ENCODE results near the gene APOBEC3B. TPM values are rescaled to one million over a fixed set of nuclear protein-coding genes. Genes with fewer than 3 reads are reported as not detected.

Gene APOBEC3B
- total RNA-seq, 3 donors from 2014 or later: 0.33 to 2.2 TPM; not detected in 1

GRCh38 chr22:38951734-38952133 is 30.4 kb upstream of the APOBEC3B start:
- no peaks in the 10 kb centered on the region for H3K9me3 ChIP-seq
- H3K4me3 ChIP-seq: no peak overlapping the region
- DNase-seq (ENCODE audit: low spot score in 2 of 2): no peak
- no peaks in the 10 kb centered on the region for H3K36me3 ChIP-seq
- peaks cover 0 to 8% of the 10 kb centered on the region in 2 donors for H3K27me3 ChIP-seq
- no peak overlapping the region for H3K27ac ChIP-seq
- no peaks in the 10 kb centered on the region for H3K4me1 ChIP-seq
- intact Hi-C loops (cut with DNase I; ENCODE audit: low total_unique reads): no loop called here
- TF ChIP-seq CTCF (IDR thresholded peaks at IDR 0.05) (no peak), POLR2AphosphoS5 (IDR thresholded peaks at IDR 0.05) (no peak), POLR2A (IDR thresholded peaks at IDR 0.05) (no peak)

- H3K27ac ChIP-seq: no peak overlapping the region
- TF ChIP-seq POLR2A (IDR thresholded peaks at IDR 0.05) (no peak), POLR2AphosphoS5 (IDR thresholded peaks at IDR 0.05) (no peak)
- DNase-seq (ENCODE audit: low spot score in 2 of 2): peak in 1 of 2 donors; percentile 6
- H3K4me1 ChIP-seq: no peaks in the 10 kb centered on the region
- H3K27me3 ChIP-seq: peaks cover 0 to 1% of the 10 kb centered on the region in 2 donors
- H3K9me3 ChIP-seq: no peaks in the 10 kb centered on the region
- intact Hi-C loops (cut with DNase I; ENCODE audit: low total_unique reads): no loop called here
- no peaks in the 10 kb centered on the region for H3K36me3 ChIP-seq
- no peak overlapping the region for H3K4me3 ChIP-seq
These were observed 29.7 kb upstream of the APOBEC3B start for GRCh38 chr22:38952281-38952993.

GRCh38 chr22:38953091-38953490 is 29.1 kb upstream of the APOBEC3B start:
- H3K36me3 ChIP-seq: no peaks in the 10 kb centered on the region
- DNase-seq (ENCODE audit: low spot score in 2 of 2): peak in 1 of 2 donors; percentile 7
- H3K27me3 ChIP-seq: no peaks in the 10 kb centered on the region
- H3K4me3 ChIP-seq: no peak overlapping the region
- H3K9me3 ChIP-seq: no peaks in the 10 kb centered on the region
- intact Hi-C loops (cut with DNase I; ENCODE audit: low total_unique reads): no loop called here
- H3K4me1 ChIP-seq: no peaks in the 10 kb centered on the region
- TF ChIP-seq POLR2A (IDR thresholded peaks at IDR 0.05): no peak
- TF ChIP-seq CTCF (IDR thresholded peaks at IDR 0.05): no peak
- no peak for TF ChIP-seq POLR2AphosphoS5 (IDR thresholded peaks at IDR 0.05)
- H3K27ac ChIP-seq: no peak overlapping the region

DNA sequence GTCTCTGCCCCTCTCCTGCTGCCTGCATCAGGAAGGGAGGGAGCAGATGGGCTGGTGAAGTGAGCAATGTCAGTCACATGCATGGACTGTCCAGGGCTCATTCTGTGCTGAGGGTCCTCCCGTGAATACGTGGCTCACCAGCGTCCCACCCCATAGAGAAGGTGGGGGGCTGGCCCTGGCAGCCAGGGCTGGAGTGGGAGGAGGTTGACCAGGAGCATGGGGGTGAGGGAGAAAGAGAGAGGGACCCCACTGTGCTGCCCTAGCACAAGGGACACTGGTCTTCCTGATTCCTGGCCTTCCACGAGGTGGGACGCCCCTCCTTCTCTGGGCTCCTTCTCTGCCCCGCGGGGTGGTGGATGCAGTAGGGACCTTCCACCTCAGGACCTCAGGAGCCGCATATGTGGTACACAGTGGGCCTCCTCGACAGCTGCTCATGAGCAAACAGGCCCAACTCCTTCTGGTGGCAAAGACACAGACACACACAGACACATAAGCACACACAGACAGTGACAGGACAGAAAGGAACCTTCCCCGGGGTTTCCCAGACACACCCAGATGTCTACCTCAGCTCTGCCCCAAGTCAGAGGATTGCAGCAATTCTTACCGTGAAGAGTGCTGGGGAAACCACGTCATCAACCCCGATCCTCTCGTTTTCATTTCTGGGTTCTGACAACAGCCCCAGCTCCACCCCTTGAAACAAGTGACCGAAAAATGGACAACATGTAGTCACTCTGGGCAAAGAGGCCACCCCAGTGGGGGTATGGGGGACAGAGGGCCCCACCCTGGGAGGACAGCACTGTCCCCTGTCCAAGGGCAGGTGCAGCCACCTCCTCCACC is 28.4 kb upstream of the APOBEC3B start:
- peak in 1 of 2 donors; percentile 17 for DNase-seq (ENCODE audit: low spot score in 2 of 2)
- Histone ChIP-seq H3K4me1 (no peaks in the 10 kb centered on the region), H3K27ac (no peak overlapping the region), H3K4me3 (no peak overlapping the region), H3K36me3 (no peaks in the 10 kb centered on the region), H3K27me3 (no peaks in the 10 kb centered on the region), H3K9me3 (no peaks in the 10 kb centered on the region)
- intact Hi-C loops (cut with DNase I; ENCODE audit: low total_unique reads): no loop called here
- TF ChIP-seq CTCF (IDR thresholded peaks at IDR 0.05): no peak
- no peak for TF ChIP-seq POLR2A (IDR thresholded peaks at IDR 0.05)
- TF ChIP-seq POLR2AphosphoS5 (IDR thresholded peaks at IDR 0.05): no peak

GRCh38 chr22:38954414-38955043 is 27.6 kb upstream of the APOBEC3B start:
- intact Hi-C loops (cut with DNase I; ENCODE audit: low total_unique reads): no loop called here
- Histone ChIP-seq H3K4me3 (no peak overlapping the region), H3K9me3 (no peaks in the 10 kb centered on the region), H3K27ac (no peak overlapping the region), H3K27me3 (no peaks in the 10 kb centered on the region), H3K4me1 (no peaks in the 10 kb centered on the region), H3K36me3 (no peaks in the 10 kb centered on the region)
- DNase-seq (ENCODE audit: low spot score in 2 of 2): peak in 1 of 2 donors; percentile 7
- TF ChIP-seq POLR2A (IDR thresholded peaks at IDR 0.05) (no peak), POLR2AphosphoS5 (IDR thresholded peaks at IDR 0.05) (no peak), CTCF (IDR thresholded peaks at IDR 0.05) (no peak)

Measured in breast epithelium (tissue), 4 donors.